WERI-Rb-1 (cell line): ENCODE data around the gene DCUN1D3.

Experiments
- DNase-seq: peaks from one replicate; pipeline ENCODE4 v3.0.0-alpha.2; 2020
- H3K27ac ChIP-seq: fragments of 250-450 bp; sonication (Bioruptor Pico); 2 replicates; pipeline ENCODE4 v1.5.1; 2020; ENCODE audit warnings: mild to moderate bottlenecking, moderate library complexity
- H3K27me3 ChIP-seq: fragments of 250-450 bp; sonication (Bioruptor Pico); 2 replicates; pipeline ENCODE4 v1.5.1; 2021; ENCODE audit warnings: mild to moderate bottlenecking, low read depth, moderate library complexity; ENCODE audit not compliant: insufficient read depth, severe bottlenecking
- H3K36me3 ChIP-seq: fragments of 250-450 bp; sonication (Bioruptor Pico); 2 replicates; pipeline ENCODE4 v1.5.1; 2020; ENCODE audit warnings: mild to moderate bottlenecking, moderate library complexity
- H3K4me3 ChIP-seq: 2 replicates; pipeline ENCODE4 v1.5.1; 2011; ENCODE audit warnings: low read depth, mild to moderate bottlenecking, control low read depth, low read length
- H3K9me3 ChIP-seq: fragments of 250-450 bp; sonication (Bioruptor Pico); 2 replicates; pipeline ENCODE4 v1.5.1; 2021; ENCODE audit warnings: mild to moderate bottlenecking, moderate library complexity; ENCODE audit not compliant: severe bottlenecking
- TF ChIP-seq, protein P1 (sequence below): IDR thresholded peaks from 2 replicates; pipeline ENCODE4 v1.5.1; 2011; ENCODE audit warnings: low read depth, mild to moderate bottlenecking, control low read depth, inconsistent platforms, low read length

The DCUN1D3 gene

DNA sequence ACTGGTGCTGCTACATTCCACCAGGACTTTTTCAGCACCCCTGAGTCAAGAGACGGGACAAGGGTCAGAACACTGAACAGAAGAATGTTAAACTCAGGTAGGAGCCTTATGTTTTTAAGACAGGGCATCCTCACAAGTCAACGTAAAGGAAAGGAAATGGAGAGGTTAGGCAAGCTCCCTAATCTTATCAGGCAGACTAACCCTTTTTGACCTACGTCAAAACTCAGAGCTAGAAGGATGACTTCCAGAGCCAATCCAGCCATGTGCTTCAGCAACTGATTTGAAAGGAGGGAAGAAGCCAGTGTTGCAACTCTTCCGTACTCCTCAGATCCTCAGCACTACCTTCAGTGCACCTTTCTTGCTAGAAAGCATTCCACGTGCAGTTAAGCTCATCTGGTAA lies 47.0 kb downstream of the DCUN1D3 start:
- Histone ChIP-seq H3K4me3 (no peak overlapping the region), H3K9me3 (no peaks in the 10 kb centered on the region), H3K36me3 (peaks cover 56% of the 10 kb centered on the region), H3K27ac (peak overlapping the region; percentile 51), H3K27me3 (no peaks in the 10 kb centered on the region)
- DNase-seq, result no peak
- TF ChIP-seq, protein P1, sequence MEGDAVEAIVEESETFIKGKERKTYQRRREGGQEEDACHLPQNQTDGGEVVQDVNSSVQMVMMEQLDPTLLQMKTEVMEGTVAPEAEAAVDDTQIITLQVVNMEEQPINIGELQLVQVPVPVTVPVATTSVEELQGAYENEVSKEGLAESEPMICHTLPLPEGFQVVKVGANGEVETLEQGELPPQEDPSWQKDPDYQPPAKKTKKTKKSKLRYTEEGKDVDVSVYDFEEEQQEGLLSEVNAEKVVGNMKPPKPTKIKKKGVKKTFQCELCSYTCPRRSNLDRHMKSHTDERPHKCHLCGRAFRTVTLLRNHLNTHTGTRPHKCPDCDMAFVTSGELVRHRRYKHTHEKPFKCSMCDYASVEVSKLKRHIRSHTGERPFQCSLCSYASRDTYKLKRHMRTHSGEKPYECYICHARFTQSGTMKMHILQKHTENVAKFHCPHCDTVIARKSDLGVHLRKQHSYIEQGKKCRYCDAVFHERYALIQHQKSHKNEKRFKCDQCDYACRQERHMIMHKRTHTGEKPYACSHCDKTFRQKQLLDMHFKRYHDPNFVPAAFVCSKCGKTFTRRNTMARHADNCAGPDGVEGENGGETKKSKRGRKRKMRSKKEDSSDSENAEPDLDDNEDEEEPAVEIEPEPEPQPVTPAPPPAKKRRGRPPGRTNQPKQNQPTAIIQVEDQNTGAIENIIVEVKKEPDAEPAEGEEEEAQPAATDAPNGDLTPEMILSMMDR, result no peak

DNA sequence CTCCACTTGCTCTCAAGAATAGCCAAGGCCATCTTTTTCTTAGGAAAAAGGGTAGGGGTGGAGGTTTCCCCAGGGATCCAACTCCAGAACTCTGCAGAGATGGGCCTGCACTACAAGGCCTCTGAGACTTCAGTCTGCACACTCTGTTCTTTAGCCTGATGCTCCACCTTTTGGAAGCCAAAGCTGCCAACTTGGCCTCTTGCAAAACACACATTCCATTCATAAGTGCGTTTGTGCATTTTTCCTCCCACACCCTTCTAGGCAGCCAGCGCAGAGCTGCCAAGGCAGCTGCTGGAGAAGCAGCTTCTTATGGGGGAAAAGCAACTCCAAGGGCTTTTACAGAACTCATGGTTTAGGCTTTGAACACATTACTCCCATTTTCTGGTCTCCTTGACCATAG lies 48.6 kb downstream of the DCUN1D3 start:
- no peak for DNase-seq
- Histone ChIP-seq H3K27ac (peak overlapping the region; percentile 55), H3K36me3 (peaks cover 44% of the 10 kb centered on the region), H3K4me3 (no peak overlapping the region), H3K27me3 (no peaks in the 10 kb centered on the region), H3K9me3 (no peaks in the 10 kb centered on the region)
- TF ChIP-seq, protein P1, result no peak

DNA sequence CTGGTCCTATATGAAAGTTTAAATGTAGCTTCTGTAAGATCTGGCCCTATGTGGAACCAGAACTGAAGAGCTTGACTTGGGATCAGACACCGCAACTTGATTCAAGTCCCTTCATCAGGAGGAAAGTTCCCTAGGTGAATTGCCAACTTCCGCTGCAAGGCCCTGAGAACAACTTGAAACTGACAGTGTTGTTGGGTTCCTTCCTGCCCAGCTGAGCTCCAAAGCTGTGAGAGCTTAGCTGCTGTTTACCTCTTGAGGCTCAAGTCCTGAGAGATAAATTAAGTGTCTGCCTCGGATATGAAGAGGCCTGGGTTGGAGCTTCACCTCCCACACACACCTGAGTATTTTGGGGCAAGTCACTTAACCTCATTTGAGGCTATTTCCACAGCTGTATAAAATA lies 49.2 kb downstream of the DCUN1D3 start:
- Histone ChIP-seq H3K27me3 (no peaks in the 10 kb centered on the region), H3K9me3 (no peaks in the 10 kb centered on the region), H3K4me3 (no peak overlapping the region), H3K36me3 (peaks cover 44% of the 10 kb centered on the region), H3K27ac (peak overlapping the region; percentile 55)
- peak; percentile 62 for DNase-seq
- TF ChIP-seq, protein P1, result no peak

DNA sequence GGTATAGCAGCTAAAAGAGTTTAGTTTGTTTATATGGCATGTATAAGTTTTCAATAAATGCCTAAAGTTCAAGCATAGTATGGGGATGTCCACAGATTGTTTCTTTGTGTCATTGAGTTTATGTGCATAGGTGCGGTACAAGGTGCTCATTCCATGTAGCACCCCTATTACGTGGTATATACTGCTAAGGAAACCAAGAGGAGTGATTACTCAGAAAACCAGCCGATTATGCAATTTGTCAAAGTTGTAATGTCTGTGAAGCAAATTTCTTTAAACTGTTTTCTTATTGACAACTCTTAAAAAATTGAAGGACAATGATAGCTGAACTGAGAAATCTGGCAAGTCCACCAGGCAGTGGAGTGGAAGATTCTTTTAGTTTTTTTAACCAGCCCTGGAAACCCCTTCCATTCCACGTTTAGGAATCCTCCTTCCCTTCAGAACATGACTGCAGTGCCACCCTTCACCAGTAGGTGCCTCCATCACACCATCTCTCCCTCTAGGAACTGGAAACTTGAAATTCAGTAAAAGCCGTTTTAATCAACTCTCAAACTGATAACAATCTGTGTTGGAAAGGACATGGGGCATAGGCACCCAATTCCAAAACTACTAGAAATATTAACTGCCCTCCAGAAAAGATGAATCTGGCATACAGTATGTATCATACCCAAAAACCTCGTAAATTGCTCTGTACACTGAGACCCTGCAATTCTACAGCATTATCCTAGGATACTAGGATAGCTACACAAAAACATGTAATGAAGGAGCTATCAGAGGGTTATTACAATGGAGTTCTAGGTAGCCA lies 50.4 kb downstream of the DCUN1D3 start:
- no peaks in the 10 kb centered on the region for H3K9me3 ChIP-seq
- TF ChIP-seq, protein P1, result peak; percentile 88
- no peak overlapping the region for H3K4me3 ChIP-seq
- peak overlapping the region; percentile 55 for H3K27ac ChIP-seq
- H3K27me3 ChIP-seq, result no peaks in the 10 kb centered on the region
- peak; percentile 79 for DNase-seq
- peaks cover 42% of the 10 kb centered on the region for H3K36me3 ChIP-seq

DNA sequence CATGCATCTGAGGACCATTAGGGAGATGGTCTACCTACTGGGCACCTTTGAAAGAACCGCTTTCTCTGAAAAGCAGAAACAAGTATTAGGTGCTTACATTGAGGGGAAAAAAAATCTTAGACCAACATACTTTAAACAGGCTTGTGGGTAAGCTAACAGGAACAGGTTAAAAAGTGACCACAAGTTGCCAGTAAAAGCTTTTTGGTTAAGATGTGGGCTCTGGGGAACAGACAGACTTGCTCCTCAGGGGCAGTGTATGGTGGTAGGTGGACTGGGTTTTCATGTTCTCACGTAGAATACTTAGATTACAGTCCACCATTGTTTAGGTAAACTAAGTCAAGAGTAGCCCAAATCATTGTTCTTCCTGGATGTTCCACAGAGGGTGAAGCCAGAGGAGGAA lies 52.6 kb downstream of the DCUN1D3 start:
- DNase-seq, result no peak
- no peaks in the 10 kb centered on the region for H3K9me3 ChIP-seq
- H3K36me3 ChIP-seq, result peaks cover 32% of the 10 kb centered on the region
- H3K27ac ChIP-seq, result no peak overlapping the region
- TF ChIP-seq, protein P1, result no peak
- no peak overlapping the region for H3K4me3 ChIP-seq
- no peaks in the 10 kb centered on the region for H3K27me3 ChIP-seq

DNA sequence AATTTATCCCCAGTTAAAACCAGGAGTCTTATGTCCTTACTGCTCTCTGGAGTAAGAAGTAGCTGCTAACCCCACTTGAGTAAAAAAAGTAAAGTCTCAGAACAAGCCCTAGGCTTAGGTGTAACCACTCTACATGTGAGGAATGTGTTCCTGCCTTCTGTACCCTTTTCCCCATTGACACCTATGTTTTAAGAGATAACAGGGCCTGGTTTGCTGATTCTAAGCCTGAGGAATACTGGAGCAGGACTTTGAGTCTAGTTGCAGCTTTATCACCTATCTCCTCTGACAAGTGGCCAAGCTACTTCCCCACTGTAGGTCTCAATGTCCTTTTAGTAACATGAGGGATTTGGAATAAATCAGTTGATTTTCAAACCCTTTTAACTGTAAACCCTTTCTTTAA lies 53.6 kb downstream of the DCUN1D3 start:
- Histone ChIP-seq H3K27ac (no peak overlapping the region), H3K9me3 (no peaks in the 10 kb centered on the region), H3K27me3 (no peaks in the 10 kb centered on the region), H3K36me3 (peaks cover 38% of the 10 kb centered on the region), H3K4me3 (no peak overlapping the region)
- DNase-seq, result no peak
- TF ChIP-seq, protein P1, result no peak
